IMR-90 (cell line): Measurements from ENCODE around the gene AHCTF1. TPM values are rescaled to one million over a fixed set of nuclear protein-coding genes. Genes with fewer than 3 reads are reported as not detected.

Experiments
- ATAC-seq: fragments of 200-7000 bp; cut with Tn5 transposase; 2 replicates; pipeline ENCODE4 v1.9.1; 2020; ENCODE audit warnings: low read depth, mild to moderate bottlenecking, moderate library complexity
- BruUV-seq: library from RNA; stranded (reverse); fragments of 400-500 nt; replicated peaks from 2 replicates; lab custom pipeline; 2021; lab: Mats Ljungman, UMichigan
- CTCF ChIA-PET: fragments of 300-600 bp; formaldehyde crosslinking; extraction: SDS; loops from one replicate; lab custom pipeline; 2021; ENCODE audit warnings: antibody characterized with exemption; lab: Yijun Ruan, JAX
- POLR2A ChIA-PET: fragments of 300-600 bp; sonication (Branson Sonifier 250); formaldehyde crosslinking; loops from one replicate; lab custom pipeline; 2022; ENCODE audit warnings: antibody characterized with exemption; ENCODE audit not compliant: unreplicated experiment; lab: Charles Lee
- DNase-seq: peaks from one replicate; pipeline ENCODE4 v3.0.0; 2013
- H2AFZ ChIP-seq: replicated peaks from 2 replicates; pipeline ENCODE3; 2013; ENCODE audit warnings: low read length, mild to moderate bottlenecking; ENCODE audit not compliant: poor library complexity
- H2AK5ac ChIP-seq: 2 replicates; pipeline ENCODE4 v1.6.1; 2013; ENCODE audit warnings: low read depth, low read length, inconsistent platforms
- H2AK9ac ChIP-seq: replicated peaks from 2 replicates; pipeline ENCODE3; 2013; ENCODE audit warnings: mild to moderate bottlenecking, low read depth, low read length, moderate library complexity; ENCODE audit not compliant: poor library complexity
- H2BK120ac ChIP-seq: 2 replicates; pipeline ENCODE4 v1.6.1; 2013; ENCODE audit warnings: low read depth, low read length, inconsistent platforms
- H2BK15ac ChIP-seq: 3 replicates; pipeline ENCODE4 v1.6.1; 2013; ENCODE audit warnings: low read depth, low read length, inconsistent platforms
- H2BK20ac ChIP-seq: 2 replicates; pipeline ENCODE4 v1.6.1; 2013; ENCODE audit warnings: low read depth, mild to moderate bottlenecking, inconsistent platforms, low read length, moderate library complexity
- H2BK5ac ChIP-seq: 2 replicates; pipeline ENCODE4 v1.6.1; 2013; ENCODE audit warnings: mild to moderate bottlenecking, low read depth, low read length, inconsistent platforms; ENCODE audit not compliant: poor library complexity, severe bottlenecking
- H3K14ac ChIP-seq: replicated peaks from 2 replicates; pipeline ENCODE4 v1.6.1; 2013; ENCODE audit warnings: low read depth, low read length, inconsistent platforms
- H3K18ac ChIP-seq: 2 replicates; pipeline ENCODE4 v1.6.1; 2013; ENCODE audit warnings: low read depth, low read length, control low read depth
- H3K23ac ChIP-seq: 2 replicates; pipeline ENCODE4 v1.6.1; 2013; ENCODE audit warnings: low read depth, low read length, inconsistent platforms
- H3K27ac ChIP-seq: 2 replicates; pipeline ENCODE4 v1.5.1; 2013; ENCODE audit warnings: mild to moderate bottlenecking, control low read depth, low read length; ENCODE audit not compliant: insufficient read depth
- H3K27me3 ChIP-seq: 2 replicates; pipeline ENCODE4 v1.6.1; 2013; ENCODE audit warnings: low read length; ENCODE audit not compliant: control insufficient read depth, insufficient read depth
- H3K36me3 ChIP-seq: 2 replicates; pipeline ENCODE4 v1.6.1; 2013; ENCODE audit warnings: low read length, mixed read lengths; ENCODE audit not compliant: control insufficient read depth, insufficient read depth
- H3K4ac ChIP-seq: 2 replicates; pipeline ENCODE4 v1.6.1; 2013; ENCODE audit warnings: low read depth, low read length, inconsistent platforms
- H3K4me1 ChIP-seq: 2 replicates; pipeline ENCODE4 v1.6.1; 2013; ENCODE audit warnings: low read length, mixed read lengths; ENCODE audit not compliant: control insufficient read depth, insufficient read depth
- H3K4me2 ChIP-seq: 2 replicates; pipeline ENCODE4 v1.6.1; 2013; ENCODE audit warnings: low read depth, mild to moderate bottlenecking, control low read depth, low read length, moderate library complexity
- H3K4me3 ChIP-seq: 2 replicates; pipeline ENCODE4 v1.5.1; 2013; ENCODE audit warnings: low read depth, mild to moderate bottlenecking, control low read depth, low read length, moderate library complexity; ENCODE audit not compliant: insufficient read depth
- H3K56ac ChIP-seq: 2 replicates; pipeline ENCODE4 v1.6.1; 2013; ENCODE audit warnings: low read length, inconsistent platforms; ENCODE audit not compliant: insufficient read depth; ENCODE audit errors: extremely low read depth
- H3K79me1 ChIP-seq, 2 experiments: 2 replicates each; pipeline ENCODE4 v1.6.1; 2013; ENCODE audit warnings: low read length in 2 of 2, inconsistent platforms in 1 of 2, low read depth in 1 of 2
- H3K9ac ChIP-seq: 2 replicates; pipeline ENCODE4 v1.6.1; 2013; ENCODE audit warnings: low read depth, low read length, control low read depth
- H3K9me1 ChIP-seq: 2 replicates; pipeline ENCODE4 v1.6.1; 2013; ENCODE audit warnings: low read length, inconsistent platforms; ENCODE audit not compliant: insufficient read depth
- H3K9me3 ChIP-seq: 2 replicates; pipeline ENCODE4 v1.6.1; 2013; ENCODE audit warnings: low read length; ENCODE audit not compliant: control insufficient read depth, insufficient read depth
- H4K20me1 ChIP-seq: 2 replicates; pipeline ENCODE4 v1.6.1; 2013; ENCODE audit warnings: low read length, inconsistent platforms; ENCODE audit not compliant: insufficient read depth
- H4K5ac ChIP-seq: 2 replicates; pipeline ENCODE4 v1.6.1; 2013; ENCODE audit warnings: mild to moderate bottlenecking, low read depth, low read length, control low read depth
- H4K8ac ChIP-seq, 2 experiments: 2 replicates each; pipeline ENCODE4 v1.6.1; 2013; ENCODE audit warnings: low read depth in 2 of 2, low read length in 2 of 2, control low read depth in 1 of 2, inconsistent platforms in 1 of 2
- H4K91ac ChIP-seq: 2 replicates; pipeline ENCODE4 v1.6.1; 2013; ENCODE audit warnings: low read depth, low read length, inconsistent platforms; ENCODE audit not compliant: insufficient read depth
- CHD1 ChIP-seq: IDR thresholded peaks from 2 replicates; pipeline ENCODE4 v1.6.1; 2012; ENCODE audit warnings: low read depth, low read length, improper control_type of control experiment
- FOS ChIP-seq: fragments of 150-350 bp; IDR thresholded peaks from 2 replicates; pipeline ENCODE4 v1.6.1; 2016; ENCODE audit warnings: low read depth, low read length
- MAFK ChIP-seq: IDR thresholded peaks from 2 replicates; pipeline ENCODE4 v1.6.1; 2012; ENCODE audit warnings: low read depth, low read length, improper control_type of control experiment
- RAD21 ChIP-seq: IDR thresholded peaks from 2 replicates; pipeline ENCODE4 v1.6.1; 2012; ENCODE audit warnings: low read length, improper control_type of control experiment
- WGBS, 2 experiments: methylation state at CpG; one replicate each; pipeline versions ENCODE4 v1.1.5 to v1.1.7; 2013; ENCODE audit warnings: missing lambda C conversion rate in 2 of 2; ENCODE audit not compliant: insufficient read length in 1 of 2; ENCODE audit errors: extremely low coverage in 2 of 2; 5-methylcytosine and 5-hydroxymethylcytosine counted together
- dilution Hi-C: fragments of 300-500 bp; cut with HindIII; formaldehyde crosslinking; loops from one replicate; pipeline ENCODE4 v1.14.3; 2018; ENCODE audit warnings: low sequenced_read_pairs; ENCODE audit not compliant: unreplicated experiment
- in situ Hi-C: fragments of 300-500 bp; cut with MboI; formaldehyde crosslinking; loops from 3 replicates; pipeline ENCODE4 v1.14.3; 2019; ENCODE audit warnings: low sequenced_read_pairs, inconsistent platforms, mixed read lengths
- intact Hi-C: fragments of 100-400 bp; cut with micrococcal nuclease; formaldehyde crosslinking; loops from 2 replicates; pipeline ENCODE4 v1.10.0; 2022
- polyA plus RNA-seq, 3 experiments: library from polyadenylated mRNA; depleted of rRNA; stranded (reverse); fragments of >200 nt; gene quantifications; 2 replicates each; pipeline ENCODE4 v1.2.3, GENCODE V29; 2012; ENCODE audit warnings: low replicate concordance in 1 of 3
- total RNA-seq: library from RNA; depleted of rRNA; stranded (reverse); fragments of >200 nt; gene quantifications from 2 replicates; pipeline ENCODE4 v1.2.3, GENCODE V29; 2012

AHCTF1 gene
- total and polyA plus RNA-seq, 2 of the 4 experiments (the other 2 are of a cell fraction): 8.9 to 29.0 TPM

DNA sequence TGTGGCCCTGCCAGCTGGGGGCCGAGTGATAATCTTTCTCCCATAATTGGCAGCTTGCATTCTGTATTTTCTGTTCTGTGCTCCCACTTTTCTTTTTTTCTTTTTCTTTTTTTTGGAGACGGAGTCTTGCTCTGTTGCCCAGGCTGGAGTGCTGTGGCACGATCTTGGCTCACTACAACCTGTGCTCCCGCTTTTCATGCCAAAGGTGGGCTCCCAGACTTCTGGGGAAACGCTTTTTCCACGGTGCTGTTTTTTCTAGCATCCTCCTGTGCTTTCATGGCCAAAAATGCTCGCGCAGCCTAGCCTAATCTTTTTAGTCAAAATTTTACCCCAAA lies 585 bp upstream of the AHCTF1 start:
- H2BK20ac ChIP-seq: no peak overlapping the region
- no peak overlapping the region for H4K5ac ChIP-seq
- BruUV-seq: no TSS peak
- no peak overlapping the region for H2BK120ac ChIP-seq
- H4K20me1 ChIP-seq: peaks cover 20% of the 10 kb centered on the region
- 8% methylated on average over 2 of the region's 8 CpGs; no CpG with 5 or more reads in 1 of the 2 experiments for WGBS, 2 experiments
- no peak overlapping the region for H2AK5ac ChIP-seq
- H3K56ac ChIP-seq: peak overlapping the region; percentile 21; the same call in 1 of the 2 replicates
- no peak for ATAC-seq
- CTCF ChIA-PET: interaction anchor here (0.8 kb wide), 1 partner anchor 458 kb away, joined by 3 read pairs; no protein-coding TSS in a partner anchor
- H3K79me1 ChIP-seq: no peaks in the 10 kb centered on the region; a peak in 3 of 4 replicates
- no peak overlapping the region for H2BK5ac ChIP-seq
- H2BK15ac ChIP-seq: no peak overlapping the region
- H2AFZ ChIP-seq: peak overlapping the region; percentile 91
- H3K9me1 ChIP-seq: no peaks in the 10 kb centered on the region
- in situ Hi-C loops (no loop called here), dilution Hi-C loops (no loop called here), intact Hi-C loops (loop anchor here (2.0 kb wide), 1 partner anchor 144 kb away; no protein-coding TSS in a partner anchor)
- H3K23ac ChIP-seq: no peak overlapping the region
- no peak overlapping the region; the same call in 1 of the 2 replicates for H3K27ac ChIP-seq
- no peaks in the 10 kb centered on the region for H3K9me3 ChIP-seq
- H4K91ac ChIP-seq: no peak overlapping the region
- peak overlapping the region; percentile 63 for H3K4me2 ChIP-seq
- H4K8ac ChIP-seq: peak overlapping the region; percentile 58 to 65; a peak in 3 of 4 replicates
- peak overlapping the region; percentile 76 for H3K4me3 ChIP-seq
- H2AK9ac ChIP-seq: no peak overlapping the region
- H3K36me3 ChIP-seq: peaks cover 1% of the 10 kb centered on the region; the same call in 1 of the 2 replicates
- peak overlapping the region; percentile 37 for H3K9ac ChIP-seq
- no peak overlapping the region for H3K4ac ChIP-seq
- TF ChIP-seq MAFK: no peak
- TF ChIP-seq FOS: no peak
- TF ChIP-seq RAD21: no peak
- no peak for TF ChIP-seq CHD1
- H3K4me1 ChIP-seq: no peaks in the 10 kb centered on the region
- POLR2A ChIA-PET: no interaction called here
- no peak for DNase-seq
- H3K18ac ChIP-seq: no peak overlapping the region
- no peak overlapping the region for H3K14ac ChIP-seq
- H3K27me3 ChIP-seq: no peaks in the 10 kb centered on the region
